DMS153 (cell line): Measurements from ENCODE around the gene CAPN1.

Experiments
- DNase-seq: peaks from one replicate; lab custom pipeline; 2025; lab: John Stamatoyannopoulos, UW

Gene CAPN1

DNA sequence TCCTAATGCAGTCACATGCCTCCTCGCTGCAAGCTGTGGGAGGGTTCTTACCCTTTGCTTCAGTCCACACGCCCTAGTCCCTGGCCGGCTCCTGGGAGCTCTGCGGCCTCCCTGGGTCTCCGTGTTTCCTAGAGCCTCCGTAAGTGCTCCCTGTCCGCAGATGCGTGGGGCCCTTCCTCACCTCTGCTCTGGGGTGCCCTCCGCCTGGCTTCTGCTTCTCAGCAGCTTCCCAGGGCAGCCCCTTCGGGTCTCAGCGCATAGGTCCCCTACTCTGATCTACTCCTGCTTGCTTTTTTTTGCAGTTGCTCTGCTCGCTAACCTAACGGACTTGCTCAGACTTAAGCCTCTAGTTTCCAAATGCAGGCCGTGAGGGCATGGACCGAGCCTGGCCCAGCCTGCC, 22.4 kb downstream of the CAPN1 start:
- no peak for DNase-seq

DNA sequence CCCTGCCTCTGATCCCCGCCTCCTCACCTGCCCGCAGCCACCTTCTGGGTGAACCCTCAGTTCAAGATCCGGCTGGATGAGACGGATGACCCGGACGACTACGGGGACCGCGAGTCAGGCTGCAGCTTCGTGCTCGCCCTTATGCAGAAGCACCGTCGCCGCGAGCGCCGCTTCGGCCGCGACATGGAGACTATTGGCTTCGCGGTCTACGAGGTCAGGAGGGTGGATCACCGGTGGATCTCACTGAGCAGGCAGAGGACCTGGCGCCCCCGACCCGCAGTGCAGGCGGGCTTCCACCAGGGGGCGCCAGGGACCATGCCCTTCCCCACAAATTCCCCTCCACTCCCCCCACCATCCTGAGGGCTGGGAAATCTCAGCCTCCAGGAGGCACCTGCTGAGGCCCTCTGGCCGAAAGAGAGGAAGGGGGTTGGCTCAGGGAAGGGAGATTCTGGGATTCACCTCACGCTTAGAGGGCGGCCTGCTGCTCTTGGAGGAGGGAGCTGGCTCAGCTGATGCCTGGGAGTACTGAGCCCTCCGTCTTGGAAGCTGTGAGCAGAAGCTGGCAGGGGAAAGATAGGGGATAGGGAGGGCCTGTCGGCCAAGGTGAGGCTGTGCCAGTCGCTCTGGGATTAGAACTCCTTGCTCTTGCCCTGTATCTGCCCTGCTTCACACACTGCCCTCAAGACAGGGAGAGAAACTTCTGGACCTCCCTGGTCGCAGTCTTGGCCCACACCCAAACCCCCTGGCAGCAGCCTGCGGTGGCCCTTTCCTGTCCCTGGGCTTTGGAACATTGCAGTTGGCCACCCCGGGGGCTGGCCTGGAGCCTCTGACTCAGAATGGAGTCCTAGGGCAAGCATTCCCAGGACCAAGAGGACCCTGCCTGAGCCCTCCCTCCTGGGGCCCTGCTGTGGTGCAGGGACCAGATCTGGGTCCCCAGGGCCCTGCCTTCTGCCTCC, 23.2 kb downstream of the CAPN1 start:
- DNase-seq = no peak

DNA sequence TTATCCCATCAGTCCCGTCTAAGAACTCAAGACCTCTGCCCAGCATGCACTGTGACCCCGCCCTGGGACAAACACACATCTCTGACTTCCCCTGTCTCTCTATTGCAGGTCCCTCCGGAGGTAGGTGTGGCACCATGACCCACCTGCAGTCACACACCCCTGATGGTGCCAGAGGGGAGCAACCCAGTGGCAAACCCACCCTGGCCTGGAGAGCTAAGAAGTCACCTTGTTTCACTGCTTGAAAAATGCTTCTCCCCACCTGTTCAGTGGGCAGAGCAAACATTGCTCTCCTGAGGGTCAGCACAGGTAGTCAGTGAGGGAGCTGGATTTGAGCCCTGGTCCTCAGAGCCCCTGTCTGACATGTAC, 23.9 kb downstream of the CAPN1 start:
- DNase-seq = no peak

GRCh38 chr11:65206441-65206841, 24.7 kb downstream of the CAPN1 start:
- no peak for DNase-seq

DNA sequence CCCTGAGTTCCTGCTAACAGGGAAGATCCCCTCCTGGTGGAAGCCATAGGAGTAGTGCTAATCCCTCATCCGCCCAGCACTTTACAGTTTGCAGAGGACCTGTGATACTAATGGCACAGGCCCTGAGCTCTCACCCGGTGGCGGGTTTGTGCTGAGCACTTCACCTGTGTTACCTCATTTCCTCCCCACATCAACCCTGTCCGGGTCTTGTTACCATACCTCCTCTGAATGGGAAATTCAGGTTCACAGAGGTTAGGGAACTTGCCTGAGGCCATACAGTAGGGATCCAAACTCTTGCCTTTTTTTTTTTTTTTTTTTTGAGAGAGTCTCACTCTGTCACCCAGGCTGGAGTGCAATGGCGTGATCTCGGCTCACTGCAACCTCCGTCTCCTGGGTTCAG, 25.2 kb downstream of the CAPN1 start:
- no peak for DNase-seq

GRCh38 chr11:65207918-65208784, 26.4 kb downstream of the CAPN1 start:
- DNase-seq = no peak

GRCh38 chr11:65208785-65209710, 27.3 kb downstream of the CAPN1 start:
- DNase-seq = no peak

DNA sequence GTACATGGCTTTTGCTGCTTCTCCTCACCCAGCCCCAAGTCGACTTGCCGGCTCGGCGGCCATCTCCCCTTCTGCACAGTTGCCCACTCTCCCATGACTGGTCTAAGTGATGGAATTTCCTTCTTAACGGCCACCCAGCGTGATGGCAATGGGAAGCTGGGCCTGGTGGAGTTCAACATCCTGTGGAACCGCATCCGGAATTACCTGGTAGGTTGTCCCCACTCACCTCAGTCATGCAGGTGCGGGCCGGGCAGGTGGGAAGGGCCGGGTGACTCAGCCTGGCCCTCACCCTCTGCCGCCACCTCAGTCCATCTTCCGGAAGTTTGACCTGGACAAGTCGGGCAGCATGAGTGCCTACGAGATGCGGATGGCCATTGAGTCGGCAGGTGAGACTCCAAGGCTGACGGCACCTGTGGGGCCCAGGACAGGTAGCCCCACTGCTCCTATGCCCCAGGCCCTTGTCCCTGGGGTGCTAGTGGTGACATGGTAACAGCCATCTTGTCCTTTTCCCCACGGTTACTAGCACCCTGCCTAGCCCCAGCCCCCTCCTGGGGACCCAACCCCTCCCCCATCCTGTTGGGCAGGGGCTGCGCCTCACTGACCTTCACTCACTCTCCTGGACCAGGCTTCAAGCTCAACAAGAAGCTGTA, 28.1 kb downstream of the CAPN1 start:
- no peak for DNase-seq

DNA sequence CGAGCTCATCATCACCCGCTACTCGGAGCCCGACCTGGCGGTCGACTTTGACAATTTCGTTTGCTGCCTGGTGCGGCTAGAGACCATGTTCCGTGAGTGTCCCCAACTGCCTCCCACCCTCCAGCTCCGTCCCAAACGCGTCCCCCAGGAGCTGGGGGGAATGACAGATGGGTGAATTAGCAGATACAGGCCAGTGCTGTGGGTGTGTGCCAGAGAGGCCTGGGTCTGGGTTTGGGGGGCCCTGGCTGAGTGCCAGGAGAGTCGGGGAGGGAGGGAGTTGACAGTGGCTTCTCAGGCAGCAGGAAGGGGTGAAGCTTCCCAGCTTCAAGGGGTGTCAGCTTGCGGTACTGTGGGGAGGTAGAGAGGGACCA, 28.6 kb downstream of the CAPN1 start:
- DNase-seq = no peak

DNA sequence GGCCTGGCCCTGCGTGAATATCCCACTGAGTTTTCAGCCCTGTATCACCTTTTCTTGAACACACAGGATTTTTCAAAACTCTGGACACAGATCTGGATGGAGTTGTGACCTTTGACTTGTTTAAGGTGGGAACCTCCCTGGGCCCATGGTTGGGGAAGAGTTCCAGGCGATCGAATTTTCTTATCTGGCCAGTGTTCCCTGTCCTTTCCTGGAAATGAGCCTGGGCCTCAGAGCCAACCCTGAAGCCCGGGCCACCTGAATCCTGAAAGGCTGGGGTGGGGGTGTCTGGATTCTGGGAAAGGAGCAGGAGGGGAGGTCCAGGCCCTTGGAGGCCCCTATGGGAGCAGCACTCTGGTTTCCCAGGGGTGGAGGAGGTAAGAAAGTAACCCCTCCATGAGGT, 29.0 kb downstream of the CAPN1 start:
- DNase-seq = no peak

GRCh38 chr11:65211293-65212105, 29.8 kb downstream of the CAPN1 start:
- no peak for DNase-seq

- no peak for DNase-seq
Measured at GRCh38 chr11:65212226-65212801, 30.6 kb downstream of the CAPN1 start.

- no peak for DNase-seq
Measured at GRCh38 chr11:65213322-65214211, 31.8 kb downstream of the CAPN1 start.

DNA sequence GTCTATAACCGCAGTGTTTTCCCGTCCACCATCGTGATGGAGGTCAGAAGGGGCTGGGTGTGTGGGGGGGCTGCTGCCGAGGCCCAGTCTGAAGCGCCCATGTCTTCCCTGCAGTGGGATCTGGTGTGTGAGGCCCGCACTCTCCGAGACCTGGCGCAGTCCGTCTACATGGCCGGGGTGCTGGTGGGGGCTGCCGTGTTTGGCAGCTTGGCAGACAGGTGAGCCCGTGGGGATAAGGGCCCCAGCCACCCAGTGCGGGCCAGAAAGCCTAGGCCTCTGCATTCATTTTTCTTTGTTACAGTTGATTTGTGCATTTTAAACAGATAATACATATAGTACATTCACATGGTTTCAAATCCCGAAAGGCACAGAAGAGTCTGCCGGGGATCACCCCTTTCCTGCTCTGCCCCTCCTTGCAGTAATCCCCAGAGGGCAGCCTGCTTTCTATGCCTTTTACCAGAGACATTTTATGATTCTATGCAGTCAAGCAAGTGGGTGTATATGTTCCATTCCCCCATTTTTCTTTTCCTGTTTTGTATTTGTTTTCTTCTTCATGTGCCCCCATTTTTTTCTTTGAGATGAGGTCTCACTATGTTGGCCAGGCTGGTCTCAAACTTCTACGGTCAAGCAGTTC, 32.6 kb downstream of the CAPN1 start:
- DNase-seq = no peak

DNA sequence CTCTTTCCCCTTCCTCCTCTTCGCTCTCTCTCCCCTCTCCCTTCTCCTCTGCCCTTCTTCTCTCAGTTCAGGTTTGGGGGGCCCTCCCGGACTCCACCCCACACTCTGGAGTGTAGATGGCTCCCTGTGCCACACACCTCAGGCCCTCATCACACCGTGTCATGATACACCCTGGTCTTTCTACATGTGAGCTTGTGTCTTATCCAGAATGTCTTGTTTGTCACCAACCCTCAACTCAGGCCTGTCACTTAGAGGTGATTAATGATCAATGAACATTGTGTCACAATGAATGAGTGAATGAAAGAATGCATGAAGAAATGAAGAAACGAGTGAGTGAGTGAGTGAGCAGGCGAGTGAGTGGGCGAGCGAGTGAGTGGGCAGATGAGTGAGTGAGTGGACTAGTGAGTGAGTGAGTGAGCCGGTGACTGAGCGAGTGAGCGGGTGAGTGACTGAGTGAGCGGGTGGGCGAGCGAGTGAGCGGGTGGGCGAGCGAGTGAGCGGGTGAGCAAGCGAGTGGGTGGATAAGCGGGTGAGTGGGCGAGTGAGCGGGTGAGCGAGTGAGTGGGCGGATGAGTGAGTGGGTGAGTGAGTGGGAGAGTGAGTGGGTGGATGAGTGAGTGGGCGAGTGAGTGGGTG, 33.8 kb downstream of the CAPN1 start:
- no peak for DNase-seq

DNA sequence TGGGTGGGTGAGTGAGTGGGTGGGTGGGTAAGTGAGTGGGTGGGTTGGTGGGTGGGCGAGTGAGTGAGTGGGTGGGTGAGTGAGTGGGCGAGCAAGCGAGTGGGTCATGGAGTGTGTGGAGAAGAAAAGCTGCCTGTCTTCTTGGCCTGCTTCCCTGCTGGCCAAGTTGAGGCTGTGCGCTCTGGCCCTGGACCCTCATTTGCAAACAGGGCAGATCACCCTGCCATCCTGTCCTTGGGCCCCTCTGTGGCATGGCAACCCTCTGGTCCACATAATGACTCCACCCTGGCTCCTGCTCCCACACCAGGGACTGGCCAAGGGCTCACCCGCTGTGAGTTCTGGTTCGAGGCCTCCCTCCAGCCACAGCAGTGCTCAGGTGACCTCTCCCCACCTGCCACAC, 35.1 kb downstream of the CAPN1 start:
- no peak for DNase-seq

GRCh38 chr11:65217441-65218423, 36.0 kb downstream of the CAPN1 start:
- no peak for DNase-seq
